GM18909 (cell line): Measurements from ENCODE around the gene SNRNP25.

ENCODE experiments used
- ATAC-seq: cut with Tn5 transposase; IDR thresholded peaks from one replicate; pipeline ENCODE4 v1.9.1; 2021; ENCODE audit warnings: mild to moderate bottlenecking; ENCODE audit not compliant: unreplicated experiment, poor library complexity

SNRNP25 gene

DNA sequence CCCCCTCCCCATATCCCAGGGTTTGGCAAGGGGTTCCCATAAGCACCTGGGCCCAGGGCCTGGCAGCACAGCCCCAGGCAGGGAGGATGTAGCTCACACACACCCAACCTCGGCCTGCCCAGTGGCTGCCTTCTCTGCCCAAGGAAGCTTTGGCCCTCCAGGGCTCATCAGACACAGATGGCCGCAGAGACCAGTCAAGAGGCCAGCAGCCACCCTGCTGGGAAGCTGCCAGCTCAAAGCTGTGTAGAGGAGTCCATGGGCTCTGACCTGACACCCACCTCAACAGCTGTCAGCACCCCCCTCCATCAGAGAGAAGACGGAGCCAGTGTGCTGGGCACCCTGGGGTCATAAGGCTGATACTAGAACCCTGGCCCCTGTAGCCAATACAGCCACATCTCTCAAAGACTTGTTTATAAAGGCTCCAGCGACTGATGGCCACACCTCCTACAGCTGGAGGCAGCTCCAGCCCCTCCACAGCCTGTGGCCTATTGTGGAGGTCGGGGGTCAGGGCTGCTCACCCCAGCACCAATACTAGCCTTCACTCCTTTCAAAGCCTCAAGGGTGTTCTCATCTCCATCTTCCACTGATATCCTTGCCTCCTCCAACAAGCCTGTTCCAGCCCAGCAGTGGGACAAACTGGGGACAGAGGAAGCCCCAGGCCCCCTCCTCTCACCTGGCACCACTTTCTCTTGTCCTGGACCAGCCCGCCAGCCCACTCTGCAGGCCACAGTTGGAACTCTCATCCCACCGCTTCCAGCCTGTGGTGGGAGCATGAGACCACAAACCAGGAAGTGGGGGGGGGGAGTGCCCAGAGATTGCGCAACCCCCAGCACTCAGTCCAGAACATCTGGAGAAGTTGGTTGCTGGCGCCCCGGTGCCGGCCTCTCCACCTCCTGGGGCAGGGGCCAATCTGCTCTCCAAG is 22.2 kb downstream of the SNRNP25 start:
- no peak for ATAC-seq

- no peak for ATAC-seq
Measured at GRCh38 chr16:76535-77272, 23.1 kb downstream of the SNRNP25 start.

GRCh38 chr16:77273-77806 is 23.7 kb downstream of the SNRNP25 start:
- ATAC-seq: peak; percentile 32

DNA sequence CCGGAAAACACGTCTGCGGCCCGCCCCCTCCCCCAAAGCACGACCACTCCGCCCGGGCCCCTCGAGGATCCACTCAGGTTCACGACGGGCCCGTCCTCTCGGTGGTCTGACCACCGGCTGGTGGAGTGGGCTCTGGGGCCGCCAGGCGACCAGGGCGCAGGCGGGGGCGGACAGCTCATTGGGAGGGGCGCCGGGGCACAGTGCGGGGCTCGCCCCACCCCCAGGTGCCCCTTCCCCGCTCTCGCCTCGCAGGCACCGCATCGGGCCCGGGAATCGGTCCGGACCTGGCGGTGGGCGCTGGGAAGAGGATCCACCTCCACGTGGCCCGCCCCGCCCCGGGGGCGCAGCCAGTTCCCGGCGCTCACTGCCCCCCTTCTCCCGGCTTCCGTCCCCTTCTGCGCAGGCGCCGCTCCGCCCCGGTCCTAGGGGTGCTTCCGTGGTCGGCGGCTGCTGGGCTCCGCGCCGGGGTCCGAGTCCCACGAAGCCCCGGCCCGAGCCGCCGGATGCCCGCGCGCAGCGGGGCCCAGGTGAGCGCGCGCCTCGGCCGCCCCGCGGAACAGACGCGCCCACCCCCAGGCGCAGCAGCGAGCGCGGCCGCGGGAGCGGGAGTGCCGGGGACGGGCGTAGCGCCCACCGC is 24.3 kb downstream of the SNRNP25 start, which contains the start of gene MPG:
MPG (plus strand) TSS at position 419 of the 637 bp plus-strand sequence; CDS start at position 504, 85 bp downstream.
- ATAC-seq: peak; percentile 67

DNA sequence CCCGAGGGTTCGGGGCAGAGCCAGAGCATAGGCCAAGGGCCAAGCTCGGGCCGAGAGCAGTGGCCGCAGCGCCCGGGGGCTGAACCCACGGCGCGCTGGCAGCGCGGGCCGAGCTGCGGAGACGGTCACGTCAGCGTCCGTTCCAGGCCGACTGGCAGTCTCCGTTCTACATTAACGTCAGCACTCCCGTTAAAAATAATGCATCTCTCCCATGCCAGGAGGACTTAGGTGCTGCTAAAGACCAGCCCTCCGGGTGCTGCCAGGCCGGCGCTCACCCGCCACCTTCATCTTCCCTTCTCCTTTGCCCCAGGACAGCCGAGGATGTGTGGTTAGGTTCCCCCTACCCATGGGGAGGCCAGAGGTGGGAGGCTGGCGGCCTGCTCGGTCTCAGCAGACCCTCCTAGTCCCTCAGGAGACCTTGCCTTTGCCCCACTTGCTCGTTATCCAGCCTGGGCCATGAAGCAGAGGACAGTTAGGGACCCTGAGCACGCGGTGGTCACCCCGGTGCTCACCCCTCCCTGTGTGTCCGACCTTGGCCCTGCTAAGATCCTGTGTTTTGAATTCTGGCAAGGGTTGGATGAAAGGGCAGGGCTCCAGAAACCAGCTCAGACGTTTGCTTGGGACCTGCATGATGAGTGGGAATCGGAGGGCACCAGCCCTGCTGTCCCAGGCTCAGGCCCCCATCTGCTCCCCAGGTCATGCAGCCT is 25.0 kb downstream of the SNRNP25 start:
- peak; percentile 9 for ATAC-seq

DNA sequence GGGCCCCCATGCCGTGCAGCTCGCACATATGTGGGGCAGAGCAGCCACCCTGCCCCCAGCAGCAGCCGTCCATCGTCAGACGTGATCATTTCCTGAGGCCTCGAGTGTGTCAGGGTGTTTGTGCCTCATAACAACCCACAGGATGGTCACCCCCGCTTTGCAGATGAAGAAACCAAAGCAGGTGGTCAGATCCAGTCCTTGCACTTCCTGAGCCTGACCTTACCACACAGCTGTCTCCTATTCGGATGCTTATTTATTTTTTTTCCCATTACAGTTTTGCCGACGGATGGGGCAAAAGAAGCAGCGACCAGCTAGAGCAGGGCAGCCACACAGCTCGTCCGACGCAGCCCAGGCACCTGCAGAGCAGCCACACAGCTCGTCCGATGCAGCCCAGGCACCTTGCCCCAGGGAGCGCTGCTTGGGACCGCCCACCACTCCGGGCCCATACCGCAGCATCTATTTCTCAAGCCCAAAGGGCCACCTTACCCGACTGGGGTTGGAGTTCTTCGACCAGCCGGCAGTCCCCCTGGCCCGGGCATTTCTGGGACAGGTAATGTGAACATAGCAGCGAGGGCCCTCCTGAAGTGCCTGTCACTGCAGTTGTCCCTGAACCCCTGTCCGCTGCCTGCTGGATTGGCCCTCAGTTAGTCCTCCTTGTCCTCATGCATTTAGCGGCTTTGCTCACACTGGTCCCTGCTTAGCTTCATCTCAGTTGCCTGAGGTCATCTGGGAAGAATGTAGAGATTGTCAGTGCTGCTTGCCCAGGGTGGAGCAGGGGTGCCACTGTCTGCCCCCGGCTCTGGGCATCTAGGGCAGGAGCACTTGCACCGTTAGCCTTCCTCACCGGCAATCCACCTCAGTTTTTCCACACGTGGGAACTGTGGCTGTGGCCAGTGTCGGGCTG is 25.8 kb downstream of the SNRNP25 start:
- no peak for ATAC-seq

DNA sequence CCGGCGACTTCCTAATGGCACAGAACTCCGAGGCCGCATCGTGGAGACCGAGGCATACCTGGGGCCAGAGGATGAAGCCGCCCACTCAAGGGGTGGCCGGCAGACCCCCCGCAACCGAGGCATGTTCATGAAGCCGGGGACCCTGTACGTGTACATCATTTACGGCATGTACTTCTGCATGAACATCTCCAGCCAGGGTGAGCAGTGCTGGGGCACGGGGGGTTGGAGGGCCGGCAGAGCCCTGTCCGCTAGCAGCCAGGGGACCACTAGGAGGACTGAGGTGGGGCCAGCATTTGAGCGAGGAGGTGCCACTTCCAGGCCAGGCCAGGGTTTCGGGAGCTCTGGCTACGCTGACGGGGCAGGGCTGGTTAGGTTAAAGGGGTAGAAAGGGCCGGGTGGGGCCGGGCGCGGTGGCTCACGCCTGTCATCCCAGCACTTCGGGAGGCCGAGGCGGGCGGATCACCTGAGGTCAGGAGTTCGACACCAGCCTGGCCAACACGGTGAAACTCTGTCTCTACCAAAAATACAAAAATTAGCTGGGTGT is 29.5 kb downstream of the SNRNP25 start:
- ATAC-seq: no peak

DNA sequence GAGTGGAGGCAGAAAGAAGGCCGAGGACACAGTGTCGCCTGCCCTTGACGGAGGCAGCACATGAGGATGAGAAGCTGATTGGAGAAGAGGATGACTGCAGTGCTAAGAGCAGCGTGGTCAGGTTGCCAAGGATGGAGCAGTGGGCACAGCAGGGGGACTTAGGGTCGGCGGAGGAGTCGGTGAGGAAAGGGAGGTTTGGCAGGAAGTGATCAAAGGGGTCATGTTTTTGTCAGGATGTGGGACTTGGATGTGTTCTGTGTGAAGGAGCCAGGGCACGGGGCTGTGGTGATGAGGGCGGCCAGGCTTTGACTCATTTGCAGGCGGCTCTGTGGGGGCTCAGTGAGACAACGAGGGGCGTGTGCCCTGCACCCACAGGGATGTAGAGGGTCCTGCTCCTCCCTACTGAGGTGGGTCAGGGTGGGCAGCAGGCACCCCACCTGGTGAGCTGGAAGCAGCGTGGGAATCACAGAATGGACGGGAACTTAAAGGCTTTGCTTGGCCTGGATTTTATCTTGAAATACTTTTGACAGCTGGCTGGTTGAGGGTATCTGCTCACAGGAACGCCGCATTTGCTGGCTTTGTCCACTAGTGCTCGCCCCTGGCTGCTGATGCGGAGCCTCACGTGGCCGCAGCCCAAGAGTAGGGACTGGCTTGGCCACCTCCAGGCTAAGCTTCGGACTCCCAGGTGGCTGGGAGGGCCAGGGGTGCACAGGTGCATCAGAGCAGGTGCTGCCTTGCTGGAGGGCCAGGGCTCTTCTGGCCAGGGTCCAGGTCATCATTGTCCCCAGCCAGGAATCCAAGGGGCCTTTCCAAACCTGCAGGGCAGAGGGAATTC is 30.4 kb downstream of the SNRNP25 start:
- ATAC-seq: no peak

DNA sequence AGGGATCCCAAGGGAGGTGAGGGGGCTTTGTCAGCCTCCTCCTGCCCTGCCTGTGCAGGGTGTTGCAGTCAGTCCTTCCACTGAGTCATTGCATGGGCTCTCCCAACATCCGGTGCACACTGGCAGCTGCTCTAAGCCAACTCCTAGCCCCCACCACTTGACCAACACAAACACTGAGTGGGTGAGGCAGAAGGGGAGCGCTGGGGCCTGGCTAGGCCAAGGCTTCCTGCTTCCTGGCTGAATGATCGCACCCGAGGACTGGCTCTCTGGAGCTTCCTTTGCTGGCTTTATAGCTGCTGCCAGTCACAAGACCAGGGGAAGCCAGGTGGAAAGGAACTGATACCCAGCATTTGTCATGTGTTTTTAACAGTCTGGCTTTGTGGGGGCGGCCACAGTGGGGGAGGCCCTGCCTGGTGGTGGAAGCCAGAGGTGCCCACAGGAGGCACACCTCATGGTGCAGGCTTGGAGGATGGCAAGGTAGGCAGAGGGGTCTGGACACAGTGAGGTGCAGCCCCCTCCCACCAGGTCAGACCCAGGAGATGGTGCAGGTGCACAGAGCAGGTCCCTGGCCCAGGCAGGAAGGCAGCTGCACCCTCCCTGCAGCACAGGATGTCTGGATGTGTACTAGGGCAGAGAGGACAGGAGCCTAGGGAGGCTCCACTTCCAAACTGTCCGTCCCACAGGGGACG is 31.2 kb downstream of the SNRNP25 start:
- peak; percentile 74 for ATAC-seq

DNA sequence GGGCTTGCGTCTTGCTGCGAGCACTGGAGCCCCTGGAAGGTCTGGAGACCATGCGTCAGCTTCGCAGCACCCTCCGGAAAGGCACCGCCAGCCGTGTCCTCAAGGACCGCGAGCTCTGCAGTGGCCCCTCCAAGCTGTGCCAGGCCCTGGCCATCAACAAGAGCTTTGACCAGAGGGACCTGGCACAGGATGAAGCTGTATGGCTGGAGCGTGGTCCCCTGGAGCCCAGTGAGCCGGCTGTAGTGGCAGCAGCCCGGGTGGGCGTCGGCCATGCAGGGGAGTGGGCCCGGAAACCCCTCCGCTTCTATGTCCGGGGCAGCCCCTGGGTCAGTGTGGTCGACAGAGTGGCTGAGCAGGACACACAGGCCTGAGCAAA is 31.8 kb downstream of the SNRNP25 start:
- no peak for ATAC-seq

- ATAC-seq: no peak
Measured at GRCh38 chr16:85865-86264, 32.2 kb downstream of the SNRNP25 start.

- ATAC-seq: no peak
Measured at GRCh38 chr16:86483-86952, 32.9 kb downstream of the SNRNP25 start.

DNA sequence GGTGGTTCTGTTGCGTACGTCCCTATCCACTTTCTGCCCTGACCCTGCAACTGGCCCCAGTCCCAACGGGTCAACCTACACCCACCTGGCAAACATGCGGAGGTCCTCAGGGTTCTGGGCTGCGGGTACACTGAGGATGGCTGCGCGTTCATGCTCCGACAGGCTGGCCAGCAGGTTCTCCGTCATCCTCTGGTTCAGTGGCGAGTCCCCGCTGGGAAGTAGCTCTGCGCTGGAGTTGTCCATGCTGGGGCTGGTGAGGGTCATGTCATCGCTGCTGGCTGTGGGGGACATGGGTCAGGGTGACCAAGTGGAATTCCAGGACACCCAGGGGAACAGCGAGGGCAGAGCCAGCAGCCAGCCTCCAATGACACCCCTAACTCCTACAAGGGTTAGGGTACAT is 35.0 kb downstream of the SNRNP25 start:
- ATAC-seq: no peak

- no peak for ATAC-seq
Measured at GRCh38 chr16:89391-90302, 36.0 kb downstream of the SNRNP25 start.

DNA sequence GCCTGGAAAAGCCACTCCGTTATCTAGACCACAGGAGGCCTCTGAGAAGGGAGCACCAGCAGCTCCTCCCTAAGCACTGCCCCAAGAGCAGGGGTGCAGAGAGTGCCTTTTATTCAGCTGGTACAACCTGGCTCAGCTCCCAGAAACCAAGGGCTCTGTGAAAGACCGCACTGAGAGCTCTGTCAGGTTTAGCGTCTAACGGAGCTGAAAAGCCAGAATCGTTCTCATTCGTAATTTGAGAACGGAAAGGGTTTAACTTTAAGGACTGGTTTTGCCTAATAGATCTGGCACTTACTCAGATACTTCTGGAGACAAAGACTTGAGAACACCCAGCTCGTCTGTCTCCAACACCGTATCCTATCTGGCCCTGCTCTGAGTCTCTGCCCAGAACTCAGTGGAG is 37.9 kb downstream of the SNRNP25 start:
- no peak for ATAC-seq
